ENCODE data around the gene PLA2G2F.

PLA2G2F gene

GRCh38 chr1:20141001-20141400 lies 1.9 kb downstream of the PLA2G2F start:
- DNase-seq (ENCODE audit: extremely low read depth, low read depth), result no peak
- TF ChIP-seq CTCF (IDR thresholded peaks at IDR 0.05; ENCODE audit: low read depth, low read length, missing control alignments), result no peak
- H3K4me3 ChIP-seq (replicated peaks; ENCODE audit: low read depth, low read length), result no peak overlapping the region

- DNase-seq (ENCODE audit: extremely low read depth, low read depth), result no peak
- no peak for TF ChIP-seq CTCF (IDR thresholded peaks at IDR 0.05; ENCODE audit: low read depth, low read length, missing control alignments)
- H3K4me3 ChIP-seq (replicated peaks; ENCODE audit: low read depth, low read length), result no peak overlapping the region
These were observed 2.3 kb downstream of the PLA2G2F start for GRCh38 chr1:20141466-20141865.

- no peak overlapping the region for H3K4me3 ChIP-seq (replicated peaks; ENCODE audit: low read depth, low read length)
- no peak for DNase-seq (ENCODE audit: extremely low read depth, low read depth)
- no peak for TF ChIP-seq CTCF (IDR thresholded peaks at IDR 0.05; ENCODE audit: low read depth, low read length, missing control alignments)
These were observed 3.0 kb downstream of the PLA2G2F start for GRCh38 chr1:20142001-20142710.

- no peak for TF ChIP-seq CTCF (IDR thresholded peaks at IDR 0.05; ENCODE audit: low read depth, low read length, missing control alignments)
- no peak for DNase-seq (ENCODE audit: extremely low read depth, low read depth)
These were observed 4.2 kb downstream of the PLA2G2F start for GRCh38 chr1:20143318-20143717.

DNA sequence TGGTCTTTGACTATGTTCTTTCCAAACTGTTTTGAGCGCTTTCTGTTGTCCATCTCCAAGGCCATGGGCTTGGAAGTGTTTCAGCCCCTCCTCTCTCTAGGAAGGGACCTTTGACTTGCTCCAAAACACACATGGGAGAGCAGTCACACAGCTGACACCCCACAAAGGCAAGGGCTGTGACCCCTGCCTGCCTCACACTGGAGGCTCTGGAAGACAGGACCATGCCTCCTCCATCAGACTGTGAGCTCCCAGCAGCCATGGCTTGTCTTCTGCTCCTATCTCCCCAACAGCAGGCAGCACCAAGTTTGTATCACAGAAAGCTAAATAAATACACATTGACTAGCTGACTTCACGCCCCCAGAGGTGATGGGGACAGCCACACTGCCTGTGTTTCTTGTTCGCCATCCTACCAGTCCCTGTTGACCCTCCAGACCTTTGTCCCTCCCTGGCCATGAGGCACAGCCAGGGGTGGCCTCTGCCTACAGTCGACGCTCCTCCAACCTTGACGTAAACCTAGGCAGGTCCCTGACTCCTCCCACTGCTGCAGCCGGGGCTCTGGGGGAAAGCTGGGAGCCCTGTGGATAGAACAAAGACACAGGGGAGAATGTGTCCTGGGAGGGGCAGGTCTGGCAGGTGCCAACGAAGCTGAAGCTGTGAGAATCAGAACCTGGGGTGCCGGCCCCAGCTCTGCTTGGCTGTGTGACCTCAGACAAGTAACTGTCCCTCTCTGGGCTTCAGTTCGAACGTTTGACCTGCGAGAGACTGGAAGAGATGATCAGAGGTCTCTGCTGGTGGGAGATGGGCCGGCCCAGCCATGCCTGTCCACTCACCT lies 4.8 kb downstream of the PLA2G2F start:
- no peak overlapping the region for H3K4me3 ChIP-seq (replicated peaks; ENCODE audit: low read depth, low read length)
- no peak for DNase-seq (ENCODE audit: extremely low read depth, low read depth)
- no peak for TF ChIP-seq CTCF (IDR thresholded peaks at IDR 0.05; ENCODE audit: low read depth, low read length, missing control alignments)

More at GRCh38 chr1:20143318-20143717, 4.2 kb downstream of the PLA2G2F start:
- no peak overlapping the region for H3K4me3 ChIP-seq (replicated peaks; ENCODE audit: low read depth, low read length)

DNA sequence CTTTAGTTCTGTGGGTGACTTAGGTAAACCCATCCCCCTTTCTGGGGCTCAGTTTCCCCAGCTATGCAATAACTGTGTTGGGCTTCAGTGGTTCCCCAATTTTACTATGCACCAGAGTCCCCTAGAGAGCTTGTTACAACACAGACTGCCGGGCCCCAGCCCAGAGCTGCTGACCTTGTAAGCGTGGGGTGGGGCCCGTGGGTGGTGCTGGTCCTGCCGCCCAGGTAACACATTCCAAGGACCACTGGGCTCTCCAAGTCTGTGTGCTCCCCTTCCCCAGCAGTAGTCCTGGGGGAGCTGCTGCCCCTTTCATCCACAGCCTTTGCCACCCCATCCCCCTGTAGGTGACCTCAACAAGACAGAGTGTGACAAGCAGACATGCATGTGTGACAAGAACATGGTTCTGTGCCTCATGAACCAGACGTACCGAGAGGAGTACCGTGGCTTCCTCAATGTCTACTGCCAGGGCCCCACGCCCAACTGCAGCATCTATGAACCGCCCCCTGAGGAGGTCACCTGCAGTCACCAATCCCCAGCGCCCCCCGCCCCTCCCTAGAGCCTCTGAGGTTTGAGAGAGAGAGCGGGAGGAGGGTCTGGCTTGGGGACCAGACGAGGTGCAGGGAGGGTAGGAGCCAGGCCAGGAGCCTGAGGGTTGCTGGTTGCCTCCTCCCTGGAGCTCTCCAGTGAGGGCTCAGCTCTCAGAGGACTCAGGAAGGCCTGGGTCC lies 8.9 kb downstream of the PLA2G2F start:
- no peak for TF ChIP-seq CTCF (IDR thresholded peaks at IDR 0.05; ENCODE audit: low read depth, low read length, missing control alignments)
- no peak overlapping the region for H3K4me3 ChIP-seq (replicated peaks; ENCODE audit: low read depth, low read length)
- DNase-seq (ENCODE audit: extremely low read depth, low read depth), result no peak

All from HFF-Myc (cell line).